Spinal cord (tissue), 10 donors: ENCODE data around the gene SNRPD2. TPM values are rescaled to one million over a fixed set of nuclear protein-coding genes. Genes with fewer than 3 reads are reported as not detected.

Source experiments
- DNase-seq, 6 donors: peaks; one replicate each; pipeline versions ENCODE4 v3.0.0 to v3.0.0-alpha.2; 2013 to 2015; ENCODE audit warnings: low spot score in 6 of 6, low read depth in 4 of 6
- H3K27ac ChIP-seq: one replicate; pipeline ENCODE4 v1.5.1; 2013; ENCODE audit warnings: low read depth, low read length, control low read depth
- H3K27me3 ChIP-seq: one replicate; pipeline ENCODE4 v1.6.1; 2013; ENCODE audit warnings: low read length; ENCODE audit not compliant: control insufficient read depth, insufficient read depth
- H3K36me3 ChIP-seq: one replicate; pipeline ENCODE4 v1.6.1; 2013; ENCODE audit warnings: low read length; ENCODE audit not compliant: control insufficient read depth, insufficient read depth
- H3K4me1 ChIP-seq: one replicate; pipeline ENCODE4 v1.6.1; 2013; ENCODE audit warnings: low read length; ENCODE audit not compliant: control insufficient read depth, insufficient read depth
- H3K4me3 ChIP-seq: one replicate; pipeline ENCODE4 v1.5.1; 2013; ENCODE audit warnings: low read depth, low read length, control low read depth
- H3K9me3 ChIP-seq: one replicate; pipeline ENCODE4 v1.6.1; 2013; ENCODE audit warnings: low read length; ENCODE audit not compliant: control insufficient read depth, insufficient read depth
- WGBS: methylation state at CpG from one replicate; pipeline ENCODE4 v1.1.5; 2013; ENCODE audit warnings: missing lambda C conversion rate; ENCODE audit not compliant: insufficient coverage; 5-methylcytosine and 5-hydroxymethylcytosine counted together
- polyA plus RNA-seq, 2 donors: library from polyadenylated mRNA; unstranded; fragments of 120-200 nt; gene quantifications; one replicate each; pipeline ENCODE4 v1.2.1, GENCODE V29; 2013; ENCODE audit not compliant: insufficient read length in 2 of 2
- total RNA-seq, 2 donors: library from RNA; depleted of rRNA in 1 of 2; stranded (reverse); fragments of 120-200 nt in 1 of 2; fragments of >200 nt in 1 of 2; gene quantifications; one replicate each; pipeline versions ENCODE4 v1.2.3 to v1.2.4, GENCODE V29; 2013 to 2014
- donor health status: healthy.

The SNRPD2 gene
- total and polyA plus RNA-seq, 4 donors = 170 to 393 (median 261) TPM

DNA sequence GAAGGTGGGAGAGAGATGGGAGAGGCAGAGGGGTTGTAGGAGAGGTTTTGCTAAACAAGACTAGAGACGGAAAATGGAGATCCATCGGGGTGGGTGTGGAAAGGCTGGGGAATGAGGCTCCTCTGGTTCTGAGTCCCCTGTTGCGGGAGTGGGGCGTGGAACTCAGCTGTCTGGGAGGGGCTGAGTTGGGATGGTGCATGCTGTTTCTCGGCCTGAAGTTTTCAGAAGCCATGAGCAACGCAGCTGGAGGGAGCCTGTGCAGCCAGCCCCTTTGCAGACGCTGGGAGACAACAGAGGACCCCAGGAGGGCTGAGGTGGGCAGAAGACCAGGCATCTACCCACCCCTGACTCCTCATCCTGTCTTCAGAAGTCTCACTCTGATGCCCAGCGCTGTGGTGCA is 31.1 kb downstream of the SNRPD2 start:
- Histone ChIP-seq H3K36me3 (no peaks in the 10 kb centered on the region), H3K4me1 (peaks cover 5% of the 10 kb centered on the region), H3K27ac (no peak overlapping the region), H3K9me3 (no peaks in the 10 kb centered on the region), H3K27me3 (peaks cover 10% of the 10 kb centered on the region), H3K4me3 (no peak overlapping the region)
- DNase-seq = no peak
- WGBS = 27% methylated on average over 8 of the region's 8 CpGs

DNA sequence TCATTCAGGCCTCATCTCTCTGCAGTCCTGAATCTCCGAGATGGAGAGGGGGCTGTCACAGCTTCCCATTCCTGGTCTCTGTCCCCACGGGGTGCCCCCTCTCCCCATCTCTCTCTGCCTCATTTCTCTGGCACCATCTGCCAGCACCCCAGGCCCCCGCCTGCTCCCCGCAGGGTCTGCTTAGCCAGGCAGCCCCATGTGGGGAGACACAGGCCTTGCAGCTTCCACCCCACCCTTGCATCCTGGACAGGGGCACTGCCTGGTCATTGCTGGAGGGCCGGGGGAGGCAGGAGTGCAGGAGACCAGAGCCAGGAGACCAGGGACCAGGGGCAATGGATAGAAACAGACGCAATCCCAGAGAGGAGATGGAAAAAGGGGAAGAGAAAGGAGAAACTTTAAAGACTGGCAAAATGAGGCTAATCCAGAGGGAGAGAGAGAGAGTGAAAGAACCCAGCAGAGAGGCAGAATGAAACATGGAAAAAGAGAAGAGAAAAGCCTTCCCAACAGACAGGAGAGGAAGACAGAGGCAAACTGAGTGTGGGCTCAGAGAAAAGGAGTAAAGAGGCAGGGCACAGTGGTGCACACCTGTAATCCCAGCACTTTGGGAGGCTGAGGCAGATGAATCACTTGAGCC is 32.5 kb downstream of the SNRPD2 start:
- H3K36me3 ChIP-seq = no peaks in the 10 kb centered on the region
- no peak overlapping the region for H3K27ac ChIP-seq
- peak in 1 of 6 donors; percentile 34 for DNase-seq
- H3K4me3 ChIP-seq = no peak overlapping the region
- H3K4me1 ChIP-seq = peaks cover 5% of the 10 kb centered on the region
- no peaks in the 10 kb centered on the region for H3K9me3 ChIP-seq
- 62% methylated on average over 5 of the region's 6 CpGs for WGBS
- peaks cover 8% of the 10 kb centered on the region for H3K27me3 ChIP-seq

DNA sequence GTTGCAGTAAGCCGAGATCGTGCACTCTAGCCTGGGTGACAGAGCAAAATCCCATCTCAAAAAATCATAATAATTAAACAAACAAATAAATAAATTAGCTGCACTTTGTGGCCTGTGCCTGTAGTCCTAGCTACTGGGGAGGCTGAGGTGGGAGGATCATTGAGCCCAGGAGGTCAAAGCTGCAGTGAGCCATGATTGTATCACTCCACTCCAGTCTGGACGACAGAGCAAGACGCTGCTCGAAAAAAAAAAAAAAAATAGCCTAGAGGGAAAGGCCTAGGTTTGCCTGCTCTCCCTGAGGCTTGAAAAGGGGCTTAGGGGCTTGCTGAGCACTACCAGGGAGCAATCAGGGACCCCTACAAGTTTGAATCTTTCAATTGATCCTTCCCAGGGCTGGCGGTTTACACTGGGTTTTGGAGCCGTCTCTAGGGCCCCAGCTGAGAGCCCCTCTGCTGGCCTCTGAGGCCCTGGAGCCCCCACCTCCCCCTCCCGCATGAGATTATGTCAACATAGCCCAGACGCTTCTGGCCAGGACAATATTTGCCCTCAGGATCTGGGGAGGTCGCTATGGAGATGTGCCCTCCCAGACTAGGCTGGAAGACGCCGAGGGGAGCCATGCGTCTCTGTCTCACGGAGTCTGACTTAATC is 34.1 kb downstream of the SNRPD2 start:
- peaks cover 5% of the 10 kb centered on the region for H3K4me1 ChIP-seq
- no peak overlapping the region for H3K4me3 ChIP-seq
- peaks cover 6% of the 10 kb centered on the region for H3K27me3 ChIP-seq
- 24% methylated on average over 12 of the region's 14 CpGs for WGBS
- H3K9me3 ChIP-seq = no peaks in the 10 kb centered on the region
- no peak for DNase-seq
- H3K36me3 ChIP-seq = no peaks in the 10 kb centered on the region
- H3K27ac ChIP-seq = no peak overlapping the region

DNA sequence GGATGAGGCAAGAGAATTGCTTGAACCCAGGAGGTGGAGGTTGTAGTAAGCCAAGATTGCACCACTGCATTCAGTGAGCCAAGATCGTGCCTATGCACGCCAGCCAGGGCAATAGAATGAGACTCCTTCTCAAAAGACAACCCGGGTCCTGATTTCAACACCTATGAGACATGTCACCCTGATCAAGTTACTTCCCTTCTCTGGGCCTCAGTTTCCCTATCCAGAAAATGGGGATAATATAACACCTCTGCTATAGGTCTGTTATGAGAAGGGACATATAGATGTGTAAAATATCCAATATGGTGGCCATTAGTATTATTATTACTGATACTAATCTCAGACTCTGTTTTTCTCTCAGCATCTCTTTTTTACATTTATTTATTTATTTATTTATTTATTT is 36.7 kb downstream of the SNRPD2 start:
- DNase-seq = no peak
- no CpG with 5 or more reads among the region's 3 CpGs for WGBS
- H3K4me3 ChIP-seq = no peak overlapping the region
- peaks cover 3% of the 10 kb centered on the region for H3K27me3 ChIP-seq
- no peaks in the 10 kb centered on the region for H3K36me3 ChIP-seq
- H3K4me1 ChIP-seq = peaks cover 5% of the 10 kb centered on the region
- no peaks in the 10 kb centered on the region for H3K9me3 ChIP-seq
- H3K27ac ChIP-seq = no peak overlapping the region

DNA sequence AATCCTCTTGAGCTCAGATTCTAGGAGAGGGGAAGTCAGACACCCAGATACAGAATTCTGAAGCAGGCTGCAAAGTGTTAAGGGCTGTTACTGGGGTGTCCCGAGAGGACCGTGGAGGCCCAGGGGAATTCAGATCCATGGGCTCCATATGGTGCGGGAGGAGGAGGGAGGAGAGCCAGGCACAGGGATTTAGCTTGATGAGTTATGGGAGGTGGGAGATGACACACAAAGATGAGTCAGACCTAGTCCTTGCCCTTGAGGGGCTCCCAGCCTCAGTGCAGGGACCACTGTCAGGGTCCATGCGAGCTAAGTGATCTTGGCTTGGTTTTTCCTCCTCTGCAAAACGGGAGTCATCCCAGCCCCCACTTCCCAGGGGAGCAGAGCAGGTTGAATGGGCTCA is 38.1 kb downstream of the SNRPD2 start:
- no peak overlapping the region for H3K27ac ChIP-seq
- H3K4me1 ChIP-seq = peaks cover 5% of the 10 kb centered on the region
- H3K9me3 ChIP-seq = no peaks in the 10 kb centered on the region
- no peaks in the 10 kb centered on the region for H3K27me3 ChIP-seq
- peak in 1 of 6 donors; percentile 32 for DNase-seq
- WGBS = 68% methylated on average over 4 of the region's 5 CpGs
- no peak overlapping the region for H3K4me3 ChIP-seq
- no peaks in the 10 kb centered on the region for H3K36me3 ChIP-seq

DNA sequence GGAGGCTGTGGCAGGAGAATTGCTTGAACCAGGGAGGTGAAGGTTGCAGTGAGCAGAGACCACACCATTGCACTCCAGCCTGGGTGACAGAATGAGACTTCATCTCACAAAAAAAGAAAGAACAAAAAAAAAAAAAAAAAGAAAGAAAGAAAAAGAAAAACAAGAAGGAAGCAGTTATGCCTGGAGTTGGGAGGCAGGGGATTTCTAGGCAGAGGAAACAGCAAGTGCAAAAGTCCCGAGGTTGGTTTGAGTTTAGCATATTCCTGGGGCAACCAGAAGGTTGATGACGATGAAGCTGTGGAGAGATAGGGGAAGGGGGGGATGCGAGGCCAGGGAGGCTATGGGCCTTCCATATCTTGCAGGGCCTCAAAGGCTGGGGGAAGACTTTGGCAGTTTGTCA is 41.0 kb downstream of the SNRPD2 start:
- Histone ChIP-seq H3K4me1 (peaks cover 7% of the 10 kb centered on the region), H3K27ac (no peak overlapping the region), H3K27me3 (no peaks in the 10 kb centered on the region), H3K4me3 (no peak overlapping the region), H3K36me3 (no peaks in the 10 kb centered on the region), H3K9me3 (no peaks in the 10 kb centered on the region)
- WGBS = 73% methylated on average over 2 of the region's 3 CpGs
- no peak for DNase-seq

DNA sequence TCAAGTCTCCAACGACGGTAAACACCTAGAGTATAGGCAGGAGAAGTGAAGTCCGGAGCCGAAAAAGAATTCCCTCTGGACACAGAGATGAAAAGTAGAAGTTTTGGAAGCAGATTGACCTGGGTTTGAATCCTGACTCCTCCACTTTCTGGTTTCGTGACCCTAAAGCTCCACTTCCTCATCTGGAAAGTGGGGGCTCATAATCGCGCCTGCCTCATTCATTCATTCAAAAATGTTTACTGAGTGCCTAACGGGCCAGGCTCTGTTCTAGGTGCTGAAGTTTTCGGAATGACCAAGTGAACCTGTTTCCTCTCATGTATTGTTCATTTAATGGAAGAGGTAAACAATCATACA is 45.4 kb downstream of the SNRPD2 start:
- Histone ChIP-seq H3K4me1 (peaks cover 50% of the 10 kb centered on the region), H3K27me3 (peaks cover 2% of the 10 kb centered on the region), H3K4me3 (peak overlapping the region; percentile 45), H3K9me3 (no peaks in the 10 kb centered on the region), H3K36me3 (peaks cover 10% of the 10 kb centered on the region), H3K27ac (no peak overlapping the region)
- WGBS = 29% methylated on average over 6 of the region's 9 CpGs
- no peak for DNase-seq

DNA sequence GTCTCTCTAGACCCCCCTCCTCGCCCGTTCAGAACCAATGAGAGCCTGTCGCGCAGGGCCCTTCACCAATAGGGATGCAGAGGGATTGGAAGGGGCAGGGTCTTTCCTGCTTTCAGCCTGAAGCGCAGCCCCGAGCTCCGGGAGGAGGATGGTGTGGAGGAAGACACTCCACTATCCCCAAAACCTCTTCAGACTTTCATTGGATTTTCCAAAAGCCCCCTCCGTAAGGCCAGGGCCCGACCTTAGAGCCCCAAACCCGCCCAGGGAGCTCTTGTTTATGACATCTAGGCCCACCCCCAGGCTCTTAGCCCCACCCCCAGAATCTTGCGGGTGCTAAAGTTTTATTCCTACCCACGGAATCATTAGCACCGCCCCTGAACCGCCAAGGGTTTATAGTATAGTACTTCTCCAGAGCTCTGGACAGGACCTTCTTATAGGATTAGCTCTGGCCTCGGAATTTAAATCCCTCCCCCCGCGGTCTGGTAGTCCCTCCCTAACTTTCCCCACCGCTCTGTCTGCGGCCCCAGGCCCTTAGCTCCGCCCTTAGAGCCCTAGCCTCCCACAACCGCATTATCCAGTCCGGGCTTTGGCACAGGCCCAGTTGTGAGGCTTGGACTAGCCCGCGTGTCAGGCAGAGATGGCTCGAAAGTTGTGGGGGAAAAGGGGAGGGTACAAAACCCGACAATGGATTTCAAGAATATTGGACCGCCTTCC is 46.0 kb downstream of the SNRPD2 start:
- no peaks in the 10 kb centered on the region for H3K9me3 ChIP-seq
- H3K36me3 ChIP-seq = peaks cover 13% of the 10 kb centered on the region
- peak; percentile 84 to 99 (median 92) for DNase-seq
- peaks cover 2% of the 10 kb centered on the region for H3K27me3 ChIP-seq
- 0% methylated on average over 12 of the region's 27 CpGs for WGBS
- peak overlapping the region; percentile 69 for H3K27ac ChIP-seq
- peaks cover 54% of the 10 kb centered on the region for H3K4me1 ChIP-seq
- peak overlapping the region; percentile 45 for H3K4me3 ChIP-seq

DNA sequence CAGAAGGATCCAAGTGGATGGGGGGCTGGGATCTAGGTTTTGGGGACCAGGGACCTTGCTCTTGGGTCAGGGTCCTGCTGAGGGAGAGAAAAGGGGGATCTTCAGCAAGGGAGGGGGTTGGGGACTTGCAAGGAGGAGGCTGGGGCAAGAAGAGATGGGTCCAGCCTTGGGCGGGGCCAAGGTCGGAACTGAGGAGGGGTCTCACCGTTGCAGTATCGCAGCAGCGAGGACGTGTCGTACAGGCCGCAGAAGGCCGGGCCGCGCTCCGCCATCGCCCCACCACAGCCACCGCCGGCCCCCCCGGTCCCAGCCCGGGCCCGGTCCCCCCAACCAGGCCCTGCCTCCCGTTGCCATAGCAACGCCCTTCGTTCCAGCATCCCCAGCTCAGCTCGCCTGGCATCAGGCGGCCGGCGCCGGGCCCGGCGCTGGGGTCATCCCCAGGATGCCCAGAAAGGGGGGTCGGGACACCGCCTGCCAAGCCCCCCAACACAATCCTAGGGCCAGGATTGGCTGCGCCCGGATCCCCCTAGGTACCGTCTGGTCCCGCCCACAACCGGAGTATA is 46.6 kb downstream of the SNRPD2 start:
- H3K4me1 ChIP-seq = peaks cover 54% of the 10 kb centered on the region
- peak overlapping the region; percentile 69 for H3K27ac ChIP-seq
- no peak for DNase-seq
- no peaks in the 10 kb centered on the region for H3K9me3 ChIP-seq
- 1% methylated on average over 32 of the region's 35 CpGs for WGBS
- H3K36me3 ChIP-seq = peaks cover 19% of the 10 kb centered on the region
- H3K4me3 ChIP-seq = peak overlapping the region; percentile 45
- peaks cover 2% of the 10 kb centered on the region for H3K27me3 ChIP-seq
